NCI-H345 (cell line): ENCODE measurements around the gene GOLPH3.

Source experiments
- DNase-seq: peaks from one replicate; lab custom pipeline; 2025; lab: John Stamatoyannopoulos, UW

Gene GOLPH3

GRCh38 chr5:32170303-32171151, 3.6 kb downstream of the GOLPH3 start:
- no peak for DNase-seq

- DNase-seq = no peak
Observed at GRCh38 chr5:32168460-32169033, 5.6 kb downstream of the GOLPH3 start.

DNA sequence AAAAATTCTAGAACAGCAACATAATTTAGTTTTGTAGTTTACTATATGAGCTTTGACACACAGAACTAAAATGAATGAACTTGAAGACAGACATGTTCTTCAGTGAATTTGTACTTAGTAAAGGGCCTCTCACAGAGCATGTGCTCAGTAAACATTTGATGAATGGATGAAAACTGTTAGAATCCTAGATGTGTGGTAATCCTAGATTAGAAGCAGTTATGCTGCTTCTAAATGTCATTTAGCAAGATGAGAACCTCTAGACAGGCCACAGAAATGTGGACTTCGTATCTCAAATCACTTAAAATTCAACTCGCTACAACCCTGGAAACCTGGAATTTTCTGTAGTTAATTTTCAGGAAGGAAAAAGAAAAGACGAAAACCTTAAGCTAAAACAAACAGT, 8.5 kb downstream of the GOLPH3 start:
- DNase-seq = no peak

- no peak for DNase-seq
Observed at GRCh38 chr5:32163785-32164184, 10.3 kb downstream of the GOLPH3 start.

- no peak for DNase-seq
Observed at GRCh38 chr5:32163053-32163452, 11.1 kb downstream of the GOLPH3 start.

DNA sequence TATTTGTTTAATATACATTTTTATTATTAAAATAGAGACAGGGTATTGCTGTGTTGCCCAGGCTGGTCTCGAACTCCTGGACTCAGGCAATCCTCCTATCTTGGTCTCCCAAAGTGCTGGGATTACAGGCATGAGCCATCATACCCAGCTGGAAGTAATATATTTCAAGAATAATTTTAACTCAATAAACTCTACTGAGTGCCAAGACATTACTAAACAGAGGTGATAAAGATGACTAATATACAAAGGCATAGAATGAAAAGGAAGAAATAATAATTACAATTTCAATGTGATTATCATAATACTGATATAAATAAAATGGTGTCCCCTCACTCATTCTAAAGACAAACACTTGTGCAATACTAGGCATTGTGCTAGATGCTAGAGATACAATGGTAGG, 13.9 kb downstream of the GOLPH3 start:
- no peak for DNase-seq

GRCh38 chr5:32159328-32160072, 14.6 kb downstream of the GOLPH3 start:
- DNase-seq = no peak

GRCh38 chr5:32158679-32158975, 15.5 kb downstream of the GOLPH3 start:
- no peak for DNase-seq

- no peak for DNase-seq
Observed at GRCh38 chr5:32157078-32157477, 17.0 kb downstream of the GOLPH3 start.

DNA sequence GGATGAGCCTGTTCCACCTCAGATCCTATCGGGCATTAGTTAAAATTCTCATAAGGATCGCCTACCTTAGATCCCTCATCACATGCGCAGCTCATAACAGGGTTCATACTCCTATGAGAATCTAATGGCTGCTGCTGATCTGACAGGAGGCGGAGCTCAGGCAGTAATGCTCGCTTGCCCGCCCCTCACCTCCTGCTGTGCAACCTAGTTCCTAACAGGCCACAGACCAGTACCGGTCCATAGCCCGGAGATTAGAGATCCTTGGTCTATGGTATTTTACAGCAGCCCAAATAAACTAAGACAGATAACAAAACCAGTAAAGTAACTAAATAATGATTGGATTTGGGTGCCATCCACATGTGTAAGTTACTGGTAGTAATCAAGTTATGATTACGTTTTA, 17.5 kb downstream of the GOLPH3 start:
- DNase-seq = no peak

DNA sequence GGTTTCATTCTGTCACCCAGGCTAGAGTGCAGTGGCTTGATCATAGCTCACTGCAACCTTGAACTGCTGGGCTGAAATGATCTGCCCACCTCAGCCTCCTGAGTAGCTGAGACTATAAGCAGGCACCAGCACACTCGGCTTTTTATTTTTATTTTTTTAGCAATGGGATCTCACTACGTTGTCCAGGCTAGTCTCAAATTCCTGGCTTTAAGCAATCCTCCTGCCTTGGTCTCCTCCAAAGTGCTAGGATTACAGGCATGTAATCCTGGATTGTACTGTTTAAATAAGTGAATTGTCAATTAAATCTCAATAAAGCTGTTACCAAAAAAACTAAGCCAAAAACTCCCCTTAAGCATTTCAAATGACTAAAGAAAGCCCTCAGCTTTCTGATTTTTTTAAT, 18.9 kb downstream of the GOLPH3 start:
- DNase-seq = no peak

- no peak for DNase-seq
Observed at GRCh38 chr5:32153723-32154122, 20.4 kb downstream of the GOLPH3 start.

DNA sequence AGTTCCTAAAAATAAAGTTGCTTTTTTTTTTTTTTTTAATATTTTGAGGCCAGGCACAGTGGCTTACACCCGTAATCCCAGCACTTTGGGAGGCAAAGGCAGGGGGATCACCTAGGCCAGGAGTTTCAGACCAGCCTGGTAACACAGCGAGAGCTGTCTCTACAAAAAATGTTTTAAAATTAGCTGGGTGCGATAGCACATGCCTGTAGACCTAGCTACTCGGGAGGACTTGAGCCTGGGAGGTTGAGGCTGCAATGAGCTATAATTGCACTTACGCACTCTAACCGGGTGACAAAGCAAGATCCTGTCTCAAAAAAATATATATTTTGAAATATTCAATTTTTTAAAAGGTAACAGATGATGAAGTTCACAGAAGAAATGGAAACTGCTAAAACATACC, 22.9 kb downstream of the GOLPH3 start:
- DNase-seq = no peak

DNA sequence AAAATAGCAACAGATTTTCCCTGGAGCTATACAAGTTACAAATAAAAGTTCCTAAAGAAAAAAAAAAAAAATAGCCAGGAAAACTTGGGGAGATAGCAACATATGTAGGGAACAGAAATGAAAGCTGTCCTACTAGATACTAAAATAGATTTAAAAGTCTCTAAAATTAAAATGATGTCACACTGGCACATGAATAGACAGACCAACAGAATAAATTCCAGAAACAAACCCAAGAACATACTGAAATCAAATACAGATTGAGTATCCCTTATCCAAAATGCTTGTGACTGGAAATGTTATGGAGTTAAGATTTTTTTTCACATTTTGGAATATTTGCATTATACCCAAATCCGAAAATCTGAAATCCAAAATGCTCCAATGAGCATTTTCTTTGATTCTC, 23.8 kb downstream of the GOLPH3 start:
- no peak for DNase-seq

DNA sequence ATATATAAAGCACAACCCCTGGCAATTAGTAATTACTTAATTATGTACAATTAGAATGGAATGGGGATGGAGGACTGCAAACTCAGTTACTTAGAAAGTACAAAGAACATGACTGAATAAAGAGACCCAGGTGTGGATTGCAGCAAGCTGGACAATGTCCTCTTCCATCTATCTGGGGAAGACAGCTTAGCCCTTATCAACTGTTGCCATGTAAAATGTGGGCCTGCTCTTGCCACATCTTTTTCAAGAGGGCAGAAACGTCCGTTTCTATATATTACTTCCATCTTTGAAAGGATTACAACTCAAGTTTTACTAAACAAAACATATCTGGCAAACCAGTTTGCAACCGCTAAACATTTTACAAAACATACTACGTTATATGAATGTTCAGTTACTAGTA, 26.2 kb downstream of the GOLPH3 start:
- DNase-seq = no peak

- no peak for DNase-seq
Observed at GRCh38 chr5:32147236-32147635, 26.9 kb downstream of the GOLPH3 start.

GRCh38 chr5:32145378-32145777, 28.7 kb downstream of the GOLPH3 start:
- no peak for DNase-seq

DNA sequence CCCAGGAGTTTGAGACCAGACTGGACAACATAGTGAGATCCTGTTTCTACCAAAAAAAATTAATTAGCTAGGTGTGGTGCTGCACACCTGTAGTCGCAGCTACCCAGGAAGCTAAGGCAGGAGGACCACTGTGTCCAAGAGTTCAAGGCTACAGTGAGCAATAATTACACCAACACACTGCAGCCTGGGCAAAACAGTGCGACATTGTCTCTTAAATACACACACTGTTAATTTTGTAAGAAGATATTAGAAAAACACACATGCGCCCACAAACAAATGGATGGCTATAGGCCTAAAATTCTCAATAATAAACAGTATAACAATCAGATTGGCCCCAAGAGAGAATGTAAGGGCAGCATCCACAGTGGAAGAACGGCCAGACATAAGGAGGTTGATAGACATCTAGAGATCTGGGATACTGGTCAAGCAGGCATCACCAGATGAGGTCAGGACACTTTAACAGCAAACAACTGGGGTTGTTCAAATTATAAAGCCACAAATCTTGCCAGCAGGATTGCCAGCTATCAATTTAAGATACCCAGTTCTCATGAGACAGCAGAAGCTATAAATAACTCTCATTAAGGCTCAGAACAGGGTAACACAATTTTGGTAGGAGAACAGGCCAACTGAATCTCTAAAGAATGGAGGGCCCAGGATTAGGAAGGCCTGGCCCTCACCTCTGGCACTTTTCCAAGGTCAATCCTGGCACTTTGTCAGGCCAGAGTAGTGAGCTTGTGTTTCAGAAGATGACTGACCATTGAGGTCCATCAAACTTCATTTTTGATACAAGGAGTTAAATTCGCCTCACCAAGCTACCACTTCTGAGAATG, 29.5 kb downstream of the GOLPH3 start:
- DNase-seq = no peak

GRCh38 chr5:32143617-32144377, 30.3 kb downstream of the GOLPH3 start:
- no peak for DNase-seq

DNA sequence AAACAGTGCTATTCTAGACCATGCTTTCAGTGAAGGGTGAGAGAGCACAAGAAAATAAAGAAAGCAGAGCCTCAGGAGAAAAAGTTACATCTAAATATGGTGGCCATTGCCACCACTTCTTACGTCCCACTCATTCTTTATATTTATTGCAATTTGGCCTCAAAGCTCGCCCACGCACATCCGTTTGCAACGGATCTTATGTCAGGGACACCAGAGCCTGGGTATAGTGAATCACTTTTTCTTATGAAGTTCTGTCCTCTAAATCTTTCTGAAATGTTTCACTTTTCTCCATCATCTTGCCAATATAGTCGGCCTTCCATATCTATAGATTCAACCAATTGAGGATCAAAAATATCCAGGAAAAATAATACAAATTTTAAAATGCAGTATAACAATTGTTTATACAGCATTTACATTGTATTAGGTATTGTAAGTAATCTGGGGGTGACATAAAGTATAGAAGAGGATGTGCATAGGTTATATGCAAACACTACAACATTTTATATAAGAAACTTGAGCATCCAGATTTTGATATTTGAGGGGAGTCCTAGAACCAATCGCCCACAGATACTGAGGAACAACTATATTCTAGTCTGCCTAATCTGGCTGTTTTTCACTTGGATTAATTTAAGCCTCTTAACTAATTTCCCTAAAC, 35.2 kb downstream of the GOLPH3 start:
- DNase-seq = no peak

- no peak for DNase-seq
Observed at GRCh38 chr5:32136342-32136741, 37.8 kb downstream of the GOLPH3 start.
